ENCODE results near the gene MRNIP. TPM values are rescaled to one million over a fixed set of nuclear protein-coding genes. Genes with fewer than 3 reads are reported as not detected.

Gene MRNIP
- total and polyA plus RNA-seq, 2 of the 4 experiments (the other 2 are of a cell fraction): 6.6 to 24.7 TPM

DNA sequence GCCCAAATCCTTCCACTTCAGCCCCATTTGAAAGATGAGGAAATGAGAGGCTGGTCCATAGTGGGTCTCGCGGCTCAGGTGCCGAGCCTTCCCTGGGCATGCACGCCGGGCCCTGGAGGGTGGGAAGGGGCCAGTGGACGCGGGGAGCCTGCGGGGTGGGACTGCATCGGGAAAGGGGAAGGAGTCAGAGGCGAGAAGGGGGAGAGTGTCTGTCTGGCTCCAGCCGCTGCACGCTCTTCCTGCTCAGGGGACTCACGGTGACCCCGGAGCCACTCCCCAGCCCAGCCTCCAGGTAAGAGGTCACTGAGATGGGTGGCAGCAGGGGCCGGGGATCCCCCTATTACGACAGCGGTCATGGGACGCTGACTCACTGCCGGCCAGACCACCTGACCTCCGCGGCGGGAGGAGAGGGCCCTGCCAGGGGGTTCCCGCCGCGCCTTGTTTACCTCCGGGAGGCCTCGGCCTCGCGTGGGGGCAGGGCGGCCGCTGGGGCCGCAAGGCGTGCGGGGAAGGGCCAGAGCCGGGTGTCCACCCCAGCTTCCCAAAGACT lies 39.8 kb downstream of the MRNIP start:
- Histone ChIP-seq H3K4me1 (ENCODE audit: control insufficient read depth, insufficient read depth, low read length) (peaks cover 33% of the 10 kb centered on the region), H2BK120ac (ENCODE audit: low read depth, low read length) (peak overlapping the region; percentile 98), H3K27me3 (ENCODE audit: control insufficient read depth, insufficient read depth, low read length) (no peaks in the 10 kb centered on the region), H3K18ac (ENCODE audit: low read depth, low read length) (peak overlapping the region; percentile 84), H3K79me1 (ENCODE audit: low read depth in 1 of 2, low read length in 2 of 2) (peaks cover 4 to 41% of the 10 kb centered on the region in 2 experiments), H3K4me2 (ENCODE audit: low read depth, low read length) (peak overlapping the region; percentile 60), H4K5ac (ENCODE audit: low read depth, low read length) (peak overlapping the region; percentile 81), H2AK9ac (replicated peaks; ENCODE audit: low read depth, low read length, poor library complexity) (peak overlapping the region; percentile 96), H3K56ac (ENCODE audit: extremely low read depth, insufficient read depth, low read length) (no peak overlapping the region), H3K14ac (replicated peaks; ENCODE audit: low read depth, low read length) (peak overlapping the region; percentile 93), H3K36me3 (ENCODE audit: control insufficient read depth, insufficient read depth, low read length) (peaks cover 20% of the 10 kb centered on the region; the same call in 1 of the 2 replicates), H3K4me3 (ENCODE audit: insufficient read depth, low read depth, low read length) (no peak overlapping the region), H4K8ac (ENCODE audit: low read depth in 2 of 2, low read length in 2 of 2) (peak overlapping the region; percentile 89 to 93), H3K23ac (ENCODE audit: low read depth, low read length) (peak overlapping the region; percentile 91; the same call in 1 of the 2 replicates), H2AFZ (replicated peaks; ENCODE audit: low read length, poor library complexity) (peak overlapping the region; percentile 89), H3K27ac (ENCODE audit: insufficient read depth, low read length) (peak overlapping the region; percentile 99), H4K91ac (ENCODE audit: insufficient read depth, low read depth, low read length) (peak overlapping the region; percentile 95), H2BK5ac (ENCODE audit: low read depth, low read length, poor library complexity, severe bottlenecking) (peak overlapping the region; percentile 94), H3K9me1 (ENCODE audit: insufficient read depth, low read length) (peaks cover 29% of the 10 kb centered on the region), H3K9me3 (ENCODE audit: control insufficient read depth, insufficient read depth, low read length) (no peaks in the 10 kb centered on the region), H2AK5ac (ENCODE audit: low read depth, low read length) (peak overlapping the region; percentile 96), H4K20me1 (ENCODE audit: insufficient read depth, low read length) (peaks cover 32% of the 10 kb centered on the region), H2BK20ac (ENCODE audit: low read depth, low read length) (peak overlapping the region; percentile 89), H3K9ac (ENCODE audit: low read depth, low read length) (peak overlapping the region; percentile 24; the same call in 1 of the 2 replicates), H3K4ac (ENCODE audit: low read depth, low read length) (peak overlapping the region; percentile 98), H2BK15ac (ENCODE audit: low read depth, low read length) (peak overlapping the region; percentile 87; the same call in 1 of the 3 replicates)
- intact Hi-C loops (cut with micrococcal nuclease): loop anchor here (1.0 kb wide), 1 partner anchor 87 kb away; the partner anchor contains the start of gene MAML1
- ChIA-PET CTCF (no interaction called here), POLR2A (ENCODE audit: unreplicated experiment) (interaction anchor here (0.6 to 0.7 kb wide), 3 partner anchors 9 to 115 kb away, joined by 3 to 7 read pairs (median 4); no protein-coding TSS in a partner anchor)
- WGBS, 2 experiments (ENCODE audit: extremely low coverage in 2 of 2, insufficient read length in 1 of 2): no CpG with 5 or more reads among the region's 35 CpGs
- ATAC-seq (ENCODE audit: low read depth) (peak; percentile 54), DNase-seq (peak; percentile 95)
- no TSS peak for BruUV-seq (replicated peaks)
- dilution Hi-C loops (cut with HindIII; ENCODE audit: low sequenced_read_pairs, unreplicated experiment): no loop called here
- in situ Hi-C loops (cut with MboI; ENCODE audit: low sequenced_read_pairs): no loop called here
- TF ChIP-seq, protein P1, sequence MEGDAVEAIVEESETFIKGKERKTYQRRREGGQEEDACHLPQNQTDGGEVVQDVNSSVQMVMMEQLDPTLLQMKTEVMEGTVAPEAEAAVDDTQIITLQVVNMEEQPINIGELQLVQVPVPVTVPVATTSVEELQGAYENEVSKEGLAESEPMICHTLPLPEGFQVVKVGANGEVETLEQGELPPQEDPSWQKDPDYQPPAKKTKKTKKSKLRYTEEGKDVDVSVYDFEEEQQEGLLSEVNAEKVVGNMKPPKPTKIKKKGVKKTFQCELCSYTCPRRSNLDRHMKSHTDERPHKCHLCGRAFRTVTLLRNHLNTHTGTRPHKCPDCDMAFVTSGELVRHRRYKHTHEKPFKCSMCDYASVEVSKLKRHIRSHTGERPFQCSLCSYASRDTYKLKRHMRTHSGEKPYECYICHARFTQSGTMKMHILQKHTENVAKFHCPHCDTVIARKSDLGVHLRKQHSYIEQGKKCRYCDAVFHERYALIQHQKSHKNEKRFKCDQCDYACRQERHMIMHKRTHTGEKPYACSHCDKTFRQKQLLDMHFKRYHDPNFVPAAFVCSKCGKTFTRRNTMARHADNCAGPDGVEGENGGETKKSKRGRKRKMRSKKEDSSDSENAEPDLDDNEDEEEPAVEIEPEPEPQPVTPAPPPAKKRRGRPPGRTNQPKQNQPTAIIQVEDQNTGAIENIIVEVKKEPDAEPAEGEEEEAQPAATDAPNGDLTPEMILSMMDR (conservative IDR thresholded peaks at IDR 0.05; ENCODE audit: low read depth, low read length): no peak
- no peak for TF ChIP-seq RAD21 (IDR thresholded peaks at IDR 0.05; ENCODE audit: low read length)
- TF ChIP-seq CEBPB (IDR thresholded peaks at IDR 0.05; ENCODE audit: low read depth, low read length): peak; percentile 81
- peak; percentile 89 for TF ChIP-seq FOS (IDR thresholded peaks at IDR 0.05; ENCODE audit: low read depth, low read length)
- peak; percentile 71; the same call in 1 of the 2 replicates for TF ChIP-seq NFE2L2 (IDR thresholded peaks at IDR 0.05; ENCODE audit: low read depth, low read length)
- TF ChIP-seq MAZ (IDR thresholded peaks at IDR 0.05; ENCODE audit: borderline replicate concordance, low read depth, low read length): peak; percentile 70
- TF ChIP-seq, protein P2, sequence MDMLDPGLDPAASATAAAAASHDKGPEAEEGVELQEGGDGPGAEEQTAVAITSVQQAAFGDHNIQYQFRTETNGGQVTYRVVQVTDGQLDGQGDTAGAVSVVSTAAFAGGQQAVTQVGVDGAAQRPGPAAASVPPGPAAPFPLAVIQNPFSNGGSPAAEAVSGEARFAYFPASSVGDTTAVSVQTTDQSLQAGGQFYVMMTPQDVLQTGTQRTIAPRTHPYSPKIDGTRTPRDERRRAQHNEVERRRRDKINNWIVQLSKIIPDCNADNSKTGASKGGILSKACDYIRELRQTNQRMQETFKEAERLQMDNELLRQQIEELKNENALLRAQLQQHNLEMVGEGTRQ (IDR thresholded peaks at IDR 0.05; ENCODE audit: low read depth, low read length): peak; percentile 96
- no peak; the same call in 1 of the 2 replicates for TF ChIP-seq MXI1 (IDR thresholded peaks at IDR 0.05; ENCODE audit: borderline replicate concordance, low read depth, low read length)
- TF ChIP-seq, protein P3, sequence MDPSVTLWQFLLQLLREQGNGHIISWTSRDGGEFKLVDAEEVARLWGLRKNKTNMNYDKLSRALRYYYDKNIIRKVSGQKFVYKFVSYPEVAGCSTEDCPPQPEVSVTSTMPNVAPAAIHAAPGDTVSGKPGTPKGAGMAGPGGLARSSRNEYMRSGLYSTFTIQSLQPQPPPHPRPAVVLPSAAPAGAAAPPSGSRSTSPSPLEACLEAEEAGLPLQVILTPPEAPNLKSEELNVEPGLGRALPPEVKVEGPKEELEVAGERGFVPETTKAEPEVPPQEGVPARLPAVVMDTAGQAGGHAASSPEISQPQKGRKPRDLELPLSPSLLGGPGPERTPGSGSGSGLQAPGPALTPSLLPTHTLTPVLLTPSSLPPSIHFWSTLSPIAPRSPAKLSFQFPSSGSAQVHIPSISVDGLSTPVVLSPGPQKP (IDR thresholded peaks at IDR 0.05; ENCODE audit: borderline replicate concordance, low read depth, low read length): no peak
- no peak for TF ChIP-seq MAFK (IDR thresholded peaks at IDR 0.05; ENCODE audit: low read depth, low read length)
- no peak for TF ChIP-seq CHD1 (IDR thresholded peaks at IDR 0.05; ENCODE audit: low read depth, low read length)
- no peak for TF ChIP-seq RCOR1 (IDR thresholded peaks at IDR 0.05; ENCODE audit: insufficient replicate concordance, low read length)
- no peak for TF ChIP-seq SMC3 (IDR thresholded peaks at IDR 0.05; ENCODE audit: low read depth, low read length)
- no peak for TF ChIP-seq POLR2A (IDR thresholded peaks at IDR 0.05; ENCODE audit: low read depth, low read length)
- no peak for TF ChIP-seq RFX5 (IDR thresholded peaks at IDR 0.05; ENCODE audit: low read depth, low read length)

Measured in IMR-90 (cell line).